A549 (cell line): ENCODE data around the gene CARD9. TPM values are rescaled to one million over a fixed set of nuclear protein-coding genes. Genes with fewer than 3 reads are reported as not detected.

Source experiments
- ATAC-seq, 2 experiments: fragments of 200-7000 bp in 1 of 2; fragments of >200 bp in 1 of 2; cut with Nextera tagmentation in 1 of 2; cut with Tn5 transposase in 1 of 2; 3 replicates each; pipeline versions ENCODE4 v1.8.0 to v1.9.1; 2018 to 2020; ENCODE audit warnings: mild to moderate bottlenecking in 1 of 2, moderate library complexity in 1 of 2
- CTCF ChIA-PET: fragments of 300-600 bp; sonication (Branson Sonifier 250); formaldehyde crosslinking; extraction: SDS; loops from one replicate; lab custom pipeline; 2021; ENCODE audit warnings: antibody characterized with exemption, inconsistent platforms; lab: Yijun Ruan, JAX
- POLR2A ChIA-PET: fragments of 350-600 bp; formaldehyde crosslinking; extraction: SDS; loops from one replicate; lab custom pipeline; 2021; ENCODE audit warnings: antibody characterized with exemption, inconsistent platforms; lab: Yijun Ruan, JAX
- DNase-seq, 2 experiments: peaks; one replicate each; pipeline versions ENCODE4 v3.0.0 to v3.0.0-alpha.2; 2011 to 2016; ENCODE audit warnings: low read depth in 1 of 2, low spot score in 1 of 2
- FAIRE-seq: peaks from 2 replicates; lab custom pipeline; 2011; peaks lifted over from hg19 to GRCh38; lab: Jason Lieb, UNC
- H3K27ac ChIP-seq, 2 experiments: fragments of >200 bp; sonication (Bioruptor Twin); formaldehyde crosslinking; 3 replicates each; pipeline ENCODE4 v1.5.1; 2016 to 2017
- H3K4me1 ChIP-seq: fragments of >200 bp; sonication (Bioruptor Twin); formaldehyde crosslinking; 3 replicates; pipeline ENCODE4 v1.6.1; 2016
- H3K4me2 ChIP-seq: fragments of >200 bp; sonication (Bioruptor Twin); formaldehyde crosslinking; 3 replicates; pipeline ENCODE4 v1.6.1; 2016
- H3K4me3 ChIP-seq: fragments of >200 bp; sonication (Bioruptor Twin); formaldehyde crosslinking; 3 replicates; pipeline ENCODE4 v1.5.1; 2016
- H3K9me3 ChIP-seq: fragments of >200 bp; sonication (Bioruptor Twin); formaldehyde crosslinking; 3 replicates; pipeline ENCODE4 v1.6.1; 2016
- BCL3 ChIP-seq: fragments of >200 bp; sonication (Bioruptor Twin); formaldehyde crosslinking; IDR thresholded peaks from 3 replicates; pipeline ENCODE4 v1.6.1; 2016
- CEBPB ChIP-seq, 2 experiments: fragments of >200 bp in 1 of 2; sonication (Bioruptor Twin) in 1 of 2; formaldehyde crosslinking in 1 of 2; IDR thresholded peaks; 2 replicates each; pipeline ENCODE4 v1.6.1; 2012 to 2016
- CHD2 ChIP-seq: fragments of 150-350 bp; IDR thresholded peaks from 2 replicates; pipeline ENCODE4 v1.6.1; 2014; ENCODE audit warnings: low read length; ENCODE audit not compliant: partially characterized antibody
- CHD4 ChIP-seq: fragments of 200-600 bp; sonication (generic); IDR thresholded peaks from 2 replicates; pipeline ENCODE4 v1.6.1; 2016; ENCODE audit warnings: antibody characterized with exemption, mild to moderate bottlenecking, borderline replicate concordance
- E2F6 ChIP-seq: IDR thresholded peaks from 2 replicates; pipeline ENCODE4 v1.6.1; 2012; ENCODE audit warnings: low read depth, borderline replicate concordance
- EHF ChIP-seq: fragments of 250-450 bp; sonication (Bioruptor Pico); IDR thresholded peaks from 2 replicates; pipeline ENCODE4 v1.5.0; 2020; ENCODE audit warnings: mild to moderate bottlenecking
- EHMT2 ChIP-seq: fragments of 200-600 bp; sonication (generic); IDR thresholded peaks from 2 replicates; pipeline ENCODE4 v1.6.1; 2016; ENCODE audit warnings: antibody characterized with exemption, low read depth, mild to moderate bottlenecking, moderate library complexity
- FOSB ChIP-seq: fragments of 250-450 bp; sonication (Bioruptor Pico); IDR thresholded peaks from 2 replicates; pipeline ENCODE4 v1.5.0; 2020; ENCODE audit warnings: mild to moderate bottlenecking, moderate library complexity
- FOSL2 ChIP-seq, 2 experiments: fragments of 450-650 bp in 1 of 2; fragments of >200 bp in 1 of 2; sonication (Bioruptor Twin) in 1 of 2; formaldehyde crosslinking; IDR thresholded peaks; 2 replicates each; pipeline versions ENCODE4 v1.5.0 to v1.6.1; 2016 to 2020; ENCODE audit warnings: mild to moderate bottlenecking in 1 of 2, moderate library complexity in 1 of 2
- FOXS1 ChIP-seq: fragments of 250-450 bp; sonication (Bioruptor Pico); IDR thresholded peaks from 2 replicates; pipeline ENCODE4 v1.5.0; 2020; ENCODE audit warnings: mild to moderate bottlenecking, moderate library complexity
- GATA3 ChIP-seq: IDR thresholded peaks from 2 replicates; pipeline ENCODE4 v1.6.1; 2012; ENCODE audit warnings: borderline replicate concordance
- HES2 ChIP-seq: fragments of >200 bp; sonication (Bioruptor Twin); formaldehyde crosslinking; IDR thresholded peaks from 2 replicates; pipeline ENCODE4 v1.6.1; 2016
- HOXB13 ChIP-seq: fragments of 250-450 bp; sonication (Bioruptor Pico); IDR thresholded peaks from 2 replicates; pipeline ENCODE4 v1.5.0; 2020; ENCODE audit warnings: low read depth, mild to moderate bottlenecking, moderate library complexity
- HOXB5 ChIP-seq: fragments of 250-450 bp; sonication (Bioruptor Pico); IDR thresholded peaks from 2 replicates; pipeline ENCODE4 v1.5.0; 2020; ENCODE audit warnings: mild to moderate bottlenecking, moderate library complexity
- KDM5A ChIP-seq: fragments of 200-600 bp; sonication (generic); IDR thresholded peaks from 2 replicates; pipeline ENCODE4 v1.6.1; 2016; ENCODE audit warnings: antibody characterized with exemption, mild to moderate bottlenecking
- MAZ ChIP-seq: fragments of 150-350 bp; IDR thresholded peaks from 2 replicates; pipeline ENCODE4 v1.6.1; 2014; ENCODE audit warnings: antibody characterized with exemption, low read depth, low read length, borderline replicate concordance
- NFE2L2 ChIP-seq: fragments of 150-350 bp; conservative IDR thresholded peaks from 2 replicates; pipeline ENCODE4 v1.6.1; 2014; ENCODE audit warnings: low read length
- NPAS2 ChIP-seq: fragments of 250-450 bp; sonication (Bioruptor Pico); IDR thresholded peaks from 2 replicates; pipeline ENCODE4 v1.8.0; 2022; ENCODE audit warnings: mild to moderate bottlenecking, moderate library complexity, borderline replicate concordance
- PBX3 ChIP-seq: IDR thresholded peaks from 2 replicates; pipeline ENCODE4 v1.6.1; 2012
- RAD21 ChIP-seq, 2 experiments: fragments of >200 bp in 1 of 2; sonication (Bioruptor Twin) in 1 of 2; formaldehyde crosslinking in 1 of 2; IDR thresholded peaks in 1 of 2; conservative IDR thresholded peaks in 1 of 2; 2 replicates in 1 of 2; 3 replicates in 1 of 2; pipeline ENCODE4 v1.6.1; 2012 to 2018; ENCODE audit warnings: inconsistent platforms in 1 of 2
- RARB ChIP-seq: fragments of 250-450 bp; sonication (Bioruptor Pico); IDR thresholded peaks from 2 replicates; pipeline ENCODE4 v1.8.0; 2021; ENCODE audit warnings: mild to moderate bottlenecking, moderate library complexity
- RCOR1 ChIP-seq: fragments of 150-350 bp; IDR thresholded peaks from 2 replicates; pipeline ENCODE4 v1.6.1; 2014; ENCODE audit warnings: antibody characterized with exemption, low read length, low read depth
- RFX5 ChIP-seq: fragments of 450-650 bp; IDR thresholded peaks from 2 replicates; pipeline ENCODE4 v1.7.1; 2014; ENCODE audit warnings: antibody characterized with exemption, mild to moderate bottlenecking, moderate library complexity
- SREBF2 ChIP-seq: fragments of 450-650 bp; IDR thresholded peaks from 2 replicates; pipeline ENCODE4 v1.6.1; 2014; ENCODE audit warnings: mild to moderate bottlenecking, moderate library complexity
- TP53 ChIP-seq: fragments of 250-450 bp; sonication (Bioruptor Pico); IDR thresholded peaks from 2 replicates; pipeline ENCODE4 v1.5.0; 2021; ENCODE audit warnings: mild to moderate bottlenecking, moderate library complexity
- ZFP36 ChIP-seq: fragments of 450-650 bp; IDR thresholded peaks from 2 replicates; pipeline ENCODE4 v1.6.1; 2014; ENCODE audit warnings: borderline replicate concordance; ENCODE audit not compliant: partially characterized antibody
- ZNF302 ChIP-seq: fragments of 250-450 bp; sonication (Bioruptor Pico); IDR thresholded peaks from 2 replicates; pipeline ENCODE4 v1.9.0; 2021; ENCODE audit warnings: inconsistent platforms, mild to moderate bottlenecking, moderate library complexity
- ZSCAN20 ChIP-seq: fragments of 250-450 bp; sonication (Bioruptor Pico); IDR thresholded peaks from 2 replicates; pipeline ENCODE4 v1.8.0; 2022; ENCODE audit warnings: mild to moderate bottlenecking, moderate library complexity
- WGBS: methylation state at CpG from one replicate; pipeline ENCODE4 v1.1.6; 2017; ENCODE audit errors: missing lambda C conversion rate; 5-methylcytosine and 5-hydroxymethylcytosine counted together
- polyA plus RNA-seq, 4 experiments: library from polyadenylated mRNA; depleted of rRNA in 3 of 4; stranded (reverse); fragments of >200 nt; fragmentation: RNase III in 1 of 4; extraction: RNeasy Plus Mini Kit Qiagen cat#74134 plus additional on column Dnase treatment in 1 of 4; gene quantifications; 2 replicates in 3 of 4; 3 replicates in 1 of 4; pipeline ENCODE4 v1.2.3, GENCODE V29; 2011 to 2017

CARD9 gene
- polyA plus RNA-seq, 2 of the 4 experiments (the other 2 are of a cell fraction), result 0.21 to 0.94 TPM

GRCh38 chr9:136395345-136396218, 22.1 kb upstream of the CARD9 start:
- H3K27ac ChIP-seq, result no peak overlapping the region
- peaks cover 13% of the 10 kb centered on the region; the same call in 2 of the 3 replicates for H3K4me1 ChIP-seq
- CTCF ChIA-PET, result interaction anchor here (1.1 to 8.9 kb wide), 4 partner anchors 9 to 33 kb away, joined by 3 to 100 read pairs (median 6); partner anchors contain the start of gene DNLZ

GRCh38 chr9:136395020-136395340, 21.5 kb upstream of the CARD9 start:
- POLR2A ChIA-PET, result no interaction called here
- no peak for FAIRE-seq
- no peak overlapping the region for H3K4me2 ChIP-seq
- no peak for ATAC-seq
- peaks cover 9% of the 10 kb centered on the region; the same call in 2 of the 3 replicates for H3K4me1 ChIP-seq
- CTCF ChIA-PET, result interaction anchor here (0.6 to 8.9 kb wide), 5 partner anchors 9 to 50 kb away, joined by 3 to 100 read pairs (median 4); no protein-coding TSS in a partner anchor
- no peak overlapping the region for H3K4me3 ChIP-seq
- no peak for TF ChIP-seq EHF (CRISPR knock-in tag)
- no peak for TF ChIP-seq CHD4
- no peak for TF ChIP-seq RAD21 (conservative IDR thresholded peaks at IDR 0.05 in 1 of 2, IDR thresholded peaks at IDR 0.05 in 1 of 2)
- no peak for TF ChIP-seq ZSCAN20 (CRISPR knock-in tag)
- no peak for TF ChIP-seq HOXB5 (CRISPR knock-in tag)
- TF ChIP-seq FOSB, result no peak
- no peak for TF ChIP-seq KDM5A
- no peak for TF ChIP-seq FOSL2 (IDR thresholded peaks at IDR 0.05)
- TF ChIP-seq FOSL2 (CRISPR knock-in tag; IDR thresholded peaks at IDR 0.05), result no peak
- no peak for TF ChIP-seq RARB (CRISPR knock-in tag)
- TF ChIP-seq NPAS2, result no peak
- H3K27ac ChIP-seq, result no peak overlapping the region
- 92% methylated on average over 12 of the region's 13 CpGs for WGBS
- H3K9me3 ChIP-seq, result no peaks in the 10 kb centered on the region
- no peak for DNase-seq

More at GRCh38 chr9:136395345-136396218, 22.1 kb upstream of the CARD9 start:
- no peak for TF ChIP-seq CHD2
- TF ChIP-seq GATA3, result no peak
- TF ChIP-seq RCOR1, result no peak
- TF ChIP-seq FOSL2 (IDR thresholded peaks at IDR 0.05), result no peak
- no peak for TF ChIP-seq FOSL2 (CRISPR knock-in tag; IDR thresholded peaks at IDR 0.05)
- TF ChIP-seq NFE2L2, result no peak
- TF ChIP-seq HOXB5 (CRISPR knock-in tag), result no peak
- no peak for TF ChIP-seq EHF (CRISPR knock-in tag)
- TF ChIP-seq HES2, result no peak
- TF ChIP-seq ZNF302 (CRISPR knock-in tag), result no peak
- no peak for TF ChIP-seq BCL3
- TF ChIP-seq HOXB13 (CRISPR knock-in tag), result no peak
- no peak for TF ChIP-seq KDM5A
- TF ChIP-seq, all 56 proteins: peak for 0
- ATAC-seq (no peak), DNase-seq (no peak), FAIRE-seq (no peak)
- 95% methylated on average over 15 of the region's 26 CpGs for WGBS
- Histone ChIP-seq H3K4me3 (no peak overlapping the region), H3K9me3 (no peaks in the 10 kb centered on the region), H3K4me2 (no peak overlapping the region)
- POLR2A ChIA-PET, result interaction anchor here (1.2 kb wide), 1 partner anchor 14 kb away, joined by 4 read pairs; no protein-coding TSS in a partner anchor

GRCh38 chr9:136394312-136395019, 21.0 kb upstream of the CARD9 start:
- ChIA-PET POLR2A (no interaction called here), CTCF (interaction anchor here (0.6 to 8.9 kb wide), 4 partner anchors 9 to 49 kb away, joined by 3 to 100 read pairs (median 17); partner anchors contain the start of gene DNLZ)
- no peak overlapping the region for H3K4me2 ChIP-seq
- TF ChIP-seq SREBF2 (no peak), RAD21 (conservative IDR thresholded peaks at IDR 0.05 in 1 of 2, IDR thresholded peaks at IDR 0.05 in 1 of 2) (no peak), MAZ (no peak), CHD2 (no peak), FOXS1 (CRISPR knock-in tag) (no peak), CEBPB (IDR thresholded peaks at IDR 0.05) (no peak), PBX3 (no peak), EHF (CRISPR knock-in tag) (no peak), RFX5 (no peak), GATA3 (no peak), ZSCAN20 (CRISPR knock-in tag) (no peak), ZFP36 (no peak), TP53 (no peak), EHMT2 (no peak), E2F6 (no peak)
- no peaks in the 10 kb centered on the region for H3K9me3 ChIP-seq
- no peak overlapping the region for H3K27ac ChIP-seq
- FAIRE-seq, result no peak
- WGBS, result 95% methylated on average over 20 of the region's 21 CpGs
- H3K4me3 ChIP-seq, result no peak overlapping the region
- peaks cover 9% of the 10 kb centered on the region; the same call in 2 of the 3 replicates for H3K4me1 ChIP-seq
- no peak for ATAC-seq
- DNase-seq, result no peak
